HG03354 (cell line): ENCODE data around the gene ARHGAP40.

Experiments used
- ATAC-seq: cut with Tn5 transposase; IDR thresholded peaks from one replicate; pipeline ENCODE4 v1.9.1; 2021; ENCODE audit warnings: mild to moderate bottlenecking; ENCODE audit not compliant: unreplicated experiment, poor library complexity, severe bottlenecking

ARHGAP40 gene

DNA sequence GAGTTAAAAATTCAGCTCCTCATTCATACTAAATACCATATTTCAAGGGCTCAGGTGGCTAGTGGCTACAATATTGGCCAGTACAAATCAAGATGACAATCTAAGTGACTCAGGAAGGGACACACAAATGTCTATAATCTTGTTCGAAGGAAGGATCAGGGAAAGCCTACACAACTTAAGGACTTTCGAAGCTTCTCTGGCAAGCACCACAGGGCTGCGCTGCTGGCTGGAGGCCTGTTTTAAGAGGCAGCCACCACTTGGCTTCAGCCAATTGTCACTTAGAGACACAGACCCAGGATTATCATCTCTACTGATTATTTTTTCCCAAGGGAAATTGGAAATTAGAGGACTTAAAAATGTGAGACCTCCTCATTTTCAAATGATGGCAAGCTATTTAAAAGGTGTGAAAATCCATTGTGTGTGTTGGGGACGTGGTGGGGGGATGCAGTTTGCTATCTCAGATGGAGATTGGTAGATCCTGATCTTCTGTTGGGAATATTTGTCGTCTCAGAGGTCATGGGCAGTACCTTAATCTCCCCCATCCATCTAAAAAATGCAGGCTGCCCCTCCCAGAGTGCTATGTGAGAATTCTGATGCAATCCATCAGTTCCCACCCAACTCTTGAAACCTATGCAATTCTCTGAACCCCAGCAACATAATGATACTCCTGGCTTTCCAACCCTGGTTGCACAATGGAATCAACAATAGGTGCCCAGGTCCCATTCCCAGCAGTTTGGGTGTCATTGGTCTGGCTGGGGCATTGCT lies 11.3 kb downstream of the ARHGAP40 start:
- no peak for ATAC-seq

DNA sequence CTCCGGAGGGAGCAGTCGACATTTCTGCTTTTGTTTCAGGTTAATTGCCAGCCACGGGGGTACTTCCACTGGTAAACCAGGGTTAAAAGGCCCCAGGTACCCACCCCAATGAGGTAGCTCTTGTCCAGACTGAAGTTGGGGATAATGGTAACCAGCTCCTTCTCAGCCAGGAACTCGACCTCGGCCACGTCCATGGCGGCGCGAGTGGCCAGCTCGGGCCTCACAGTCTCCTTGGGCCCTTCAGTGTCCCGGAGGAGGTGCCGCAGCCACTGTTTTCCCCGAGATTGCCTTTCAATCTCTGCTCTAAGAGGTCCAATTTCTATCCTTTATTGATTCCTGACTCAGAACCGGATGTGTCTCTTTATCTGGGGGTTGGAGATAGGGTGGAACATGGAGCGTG lies 13.7 kb downstream of the ARHGAP40 start:
- ATAC-seq, result no peak

DNA sequence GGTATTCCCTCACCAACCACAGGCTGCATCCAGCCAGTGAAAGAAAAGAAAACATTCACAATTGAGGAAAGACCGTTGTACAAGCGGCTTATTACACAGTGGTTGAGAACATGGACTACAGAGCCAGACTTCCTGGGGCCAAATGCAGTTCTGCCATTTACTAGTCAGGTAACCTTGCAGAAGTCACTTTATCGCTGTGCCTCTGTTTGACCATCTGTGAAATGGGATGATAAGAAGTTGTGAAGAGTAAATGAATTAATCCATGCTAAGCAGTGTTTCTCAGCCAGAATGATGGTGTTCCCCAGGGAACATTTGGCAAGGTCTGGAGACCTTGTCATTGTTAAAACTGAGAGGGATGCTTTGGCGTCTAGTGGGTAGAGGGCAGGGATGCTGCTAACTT lies 14.8 kb downstream of the ARHGAP40 start:
- ATAC-seq, result no peak

DNA sequence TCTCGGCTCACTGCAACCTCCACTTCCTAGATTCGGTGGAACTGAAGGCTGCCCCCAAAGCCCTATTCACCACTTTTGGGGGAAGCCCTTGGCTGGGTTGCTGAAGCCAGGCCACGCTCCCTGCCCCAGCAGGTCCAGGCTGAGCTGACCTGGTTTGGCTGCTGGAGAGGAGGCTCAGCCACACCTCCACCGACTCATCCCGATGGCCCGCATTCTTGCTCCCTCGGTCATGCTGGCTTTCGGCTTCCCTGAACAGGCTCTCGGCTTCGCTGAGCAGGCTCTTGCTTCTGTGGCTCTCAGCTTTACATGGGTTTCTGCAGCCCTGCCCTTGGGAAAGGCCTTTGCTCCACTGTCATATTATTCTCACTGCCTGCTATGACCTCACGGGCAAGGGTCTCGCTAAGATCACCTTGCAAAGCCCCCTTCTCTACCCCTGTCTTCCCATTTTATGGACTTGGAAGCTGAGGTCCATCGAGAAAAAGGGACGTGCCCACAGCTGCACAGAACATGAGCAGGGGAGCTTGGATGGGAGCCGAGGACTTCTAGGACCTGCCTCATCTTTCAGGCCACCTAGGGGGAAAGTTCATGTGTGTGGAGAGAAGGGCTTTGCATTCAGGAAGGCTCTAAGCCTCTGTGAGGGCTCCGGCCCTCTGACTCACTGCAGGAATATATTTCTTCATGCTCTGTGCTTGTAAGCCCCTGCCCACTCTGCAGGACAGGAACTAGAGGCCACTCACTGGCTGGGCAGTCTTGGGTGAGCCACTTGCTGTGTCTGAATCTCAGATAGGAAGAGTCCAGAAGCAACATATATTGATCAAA lies 15.6 kb downstream of the ARHGAP40 start:
- ATAC-seq, result no peak

DNA sequence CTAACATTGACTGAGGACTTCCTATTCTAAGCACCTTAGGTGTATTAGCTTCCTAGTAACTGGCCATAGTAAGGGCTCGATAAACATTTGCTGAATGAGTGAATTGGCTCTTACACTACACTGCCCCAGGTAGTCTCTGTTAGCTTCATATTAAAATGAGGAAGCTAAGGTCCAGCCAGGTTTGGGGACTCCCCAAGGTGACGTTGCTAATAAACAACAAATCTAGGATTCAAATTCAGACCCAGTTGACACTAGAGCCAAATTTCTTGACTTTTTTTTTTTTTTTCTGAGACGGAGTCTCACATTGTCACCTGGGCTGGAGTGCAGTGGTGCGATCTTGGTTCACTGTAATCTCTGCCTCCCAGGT lies 16.2 kb downstream of the ARHGAP40 start:
- no peak for ATAC-seq

DNA sequence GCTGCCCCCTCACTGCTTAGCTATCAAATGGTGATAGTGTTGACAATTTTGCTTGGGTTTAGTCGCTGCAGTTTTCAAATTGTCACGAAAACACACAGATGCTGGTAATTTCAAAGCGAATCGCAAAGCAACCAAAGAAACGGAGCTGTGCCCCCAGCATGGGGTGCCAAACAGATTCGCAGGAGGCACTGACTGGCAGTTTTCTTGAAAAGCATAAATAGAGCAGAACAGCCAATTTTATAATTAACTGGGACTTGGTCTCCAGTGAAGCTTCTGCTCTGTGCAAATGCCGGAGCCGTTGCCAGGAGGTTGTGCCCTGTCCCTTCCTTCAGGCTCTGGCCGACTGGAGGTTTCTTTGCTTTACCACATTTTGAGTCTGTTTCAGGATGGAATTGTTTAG lies 18.8 kb downstream of the ARHGAP40 start:
- no peak for ATAC-seq

DNA sequence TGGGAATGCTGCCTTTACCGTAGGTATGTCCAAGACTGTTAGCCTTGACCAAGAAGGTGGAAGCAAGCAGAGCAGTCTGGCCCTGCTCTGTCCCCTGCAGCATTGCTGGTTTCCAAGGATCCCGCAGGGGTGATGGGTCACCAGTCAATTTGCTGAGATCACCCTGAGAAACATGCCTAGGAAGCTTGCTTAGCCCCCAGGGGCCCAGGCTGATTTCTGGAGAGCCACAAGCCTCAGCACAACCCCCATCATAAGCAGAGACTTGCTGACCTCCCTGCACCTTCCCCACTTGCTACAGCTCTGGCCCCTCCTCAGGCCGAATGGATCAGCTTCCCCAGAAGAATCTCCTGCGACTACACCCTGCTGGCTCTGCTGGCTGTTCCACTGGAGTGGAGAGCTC lies 21.5 kb downstream of the ARHGAP40 start:
- no peak for ATAC-seq

DNA sequence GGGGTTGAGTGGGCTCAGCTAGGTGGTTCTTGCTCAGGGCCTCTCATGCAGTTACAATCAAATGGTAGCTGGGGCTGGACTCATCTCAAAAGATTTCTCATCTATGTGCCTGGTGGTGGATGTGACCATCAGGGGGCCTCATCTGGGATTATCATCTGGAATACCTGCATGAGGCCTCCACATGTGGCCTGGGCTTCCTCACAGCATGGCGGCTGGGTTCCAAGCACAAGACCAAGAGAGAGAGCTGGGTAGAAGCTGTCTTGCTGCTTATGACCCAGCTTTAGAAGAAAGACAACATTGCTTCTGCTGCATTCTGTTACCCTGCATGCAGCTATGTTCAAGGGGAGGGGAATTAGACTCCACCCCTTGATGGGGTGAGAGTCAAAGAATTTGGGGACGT lies 22.5 kb downstream of the ARHGAP40 start:
- no peak for ATAC-seq

DNA sequence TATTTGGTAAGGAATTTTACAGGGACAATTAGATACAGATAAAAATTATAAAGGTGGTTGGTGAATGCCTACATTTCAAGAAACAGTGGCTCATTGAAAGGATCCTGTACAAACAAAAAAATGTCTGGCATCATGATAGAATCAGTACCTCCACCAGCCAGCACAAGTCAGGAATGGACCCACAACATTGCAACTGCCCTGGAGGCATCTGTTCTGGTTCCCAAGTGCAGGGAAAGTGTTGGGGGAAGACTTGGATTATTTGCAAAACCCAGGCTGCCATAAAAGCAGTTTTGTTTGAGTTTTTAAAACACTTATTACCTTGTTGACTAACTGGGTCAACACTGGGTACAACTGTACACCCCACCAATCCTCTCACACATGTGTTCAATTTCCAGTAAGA lies 24.3 kb downstream of the ARHGAP40 start:
- no peak for ATAC-seq

DNA sequence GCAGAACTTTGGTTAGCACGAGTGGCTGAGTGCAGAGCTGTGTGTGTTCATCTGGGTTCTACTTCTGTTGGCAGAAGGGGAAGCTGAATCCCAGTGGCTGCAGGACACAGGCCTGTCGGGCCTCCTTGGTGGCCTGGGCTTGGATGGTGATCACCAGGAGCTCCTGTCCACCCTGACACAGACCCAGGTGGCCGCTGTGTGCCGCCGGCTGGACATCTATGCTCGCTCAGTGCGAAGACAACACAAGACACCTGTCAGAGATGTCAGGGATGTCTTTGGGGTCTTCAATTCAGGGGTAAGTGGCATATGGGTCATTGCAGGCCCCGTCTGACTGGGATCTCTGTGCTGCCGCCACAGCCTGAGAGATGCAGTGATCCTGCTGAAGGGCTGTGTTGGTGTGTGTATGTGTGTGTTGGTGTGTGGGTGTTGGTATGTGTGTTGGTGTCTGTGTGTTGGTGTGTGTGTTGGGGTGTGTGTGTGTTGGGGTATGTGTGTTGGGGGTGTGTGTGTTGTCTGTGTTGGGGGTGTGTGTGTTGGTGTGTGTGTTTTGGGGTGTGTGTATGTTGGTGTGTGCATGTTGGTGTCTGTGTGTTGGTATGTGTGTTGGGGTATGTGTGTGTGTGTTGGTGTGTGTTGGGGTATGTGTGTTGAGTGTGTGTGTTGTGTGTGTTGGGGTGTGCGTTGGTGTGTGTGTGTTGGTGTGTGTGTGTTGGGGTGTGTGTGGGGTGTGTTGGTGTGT lies 25.5 kb downstream of the ARHGAP40 start:
- no peak for ATAC-seq

DNA sequence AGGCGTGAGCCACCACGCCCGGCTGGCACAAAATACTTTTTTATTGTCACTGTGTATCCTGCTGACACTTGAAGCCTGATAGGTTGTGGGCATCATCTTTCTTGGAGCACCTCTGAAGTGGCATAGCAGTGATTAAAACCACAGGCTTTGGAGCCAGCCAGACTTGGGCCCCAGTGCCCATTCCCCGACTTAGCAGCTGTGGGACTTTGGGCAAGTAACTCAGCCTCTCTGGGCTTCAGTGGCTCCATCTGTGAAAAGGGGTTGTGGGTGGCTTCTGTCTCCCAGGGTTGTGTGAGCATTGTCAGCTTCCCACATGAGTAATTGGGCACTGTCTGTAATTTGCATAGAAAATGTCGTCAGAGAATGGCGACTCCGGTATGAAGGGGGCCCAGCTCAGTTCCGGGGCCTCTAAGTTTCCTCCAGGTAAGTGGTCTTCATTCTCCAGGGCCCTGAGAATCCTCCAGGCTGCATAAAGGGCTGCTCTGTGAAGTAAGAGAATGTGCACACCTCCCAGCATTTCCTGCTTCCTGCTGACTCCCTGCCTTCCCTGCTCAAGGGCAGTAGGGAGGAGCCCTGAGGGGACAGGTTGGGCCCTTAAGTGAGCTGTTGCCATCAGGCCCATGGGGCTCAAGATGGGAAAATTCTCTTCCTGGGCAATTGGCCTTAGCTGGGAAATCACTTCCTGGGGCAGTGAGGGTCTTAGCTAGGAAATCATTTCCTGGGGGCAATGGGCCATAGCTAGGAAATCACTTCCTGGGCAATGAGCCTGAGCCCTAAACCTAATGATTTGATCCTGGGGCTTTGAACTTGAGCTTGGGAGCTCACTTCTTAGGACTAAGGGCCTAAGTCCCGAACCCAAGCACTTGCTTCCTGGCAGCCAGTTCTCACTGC lies 27.2 kb downstream of the ARHGAP40 start:
- no peak for ATAC-seq

DNA sequence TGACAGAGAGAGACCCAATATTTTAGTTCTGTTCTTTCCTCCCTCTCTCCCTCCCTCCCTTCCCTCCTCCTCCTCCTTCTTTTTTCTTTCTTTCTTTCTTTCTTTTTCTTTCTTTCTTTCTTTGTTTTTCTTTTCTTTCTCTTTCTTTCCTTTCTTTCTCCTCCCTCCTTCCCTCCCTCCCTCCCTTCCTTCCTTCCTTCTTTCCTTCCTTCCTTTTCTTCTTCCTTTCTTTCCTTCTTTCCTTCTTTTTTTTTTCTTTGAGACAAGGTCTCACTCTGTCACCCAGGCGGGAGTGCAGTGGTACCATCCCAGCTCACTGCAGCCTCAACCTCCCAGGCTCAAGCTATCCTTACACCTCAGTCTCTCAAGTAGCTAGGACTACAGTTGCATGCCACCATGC lies 28.4 kb downstream of the ARHGAP40 start:
- ATAC-seq, result no peak

DNA sequence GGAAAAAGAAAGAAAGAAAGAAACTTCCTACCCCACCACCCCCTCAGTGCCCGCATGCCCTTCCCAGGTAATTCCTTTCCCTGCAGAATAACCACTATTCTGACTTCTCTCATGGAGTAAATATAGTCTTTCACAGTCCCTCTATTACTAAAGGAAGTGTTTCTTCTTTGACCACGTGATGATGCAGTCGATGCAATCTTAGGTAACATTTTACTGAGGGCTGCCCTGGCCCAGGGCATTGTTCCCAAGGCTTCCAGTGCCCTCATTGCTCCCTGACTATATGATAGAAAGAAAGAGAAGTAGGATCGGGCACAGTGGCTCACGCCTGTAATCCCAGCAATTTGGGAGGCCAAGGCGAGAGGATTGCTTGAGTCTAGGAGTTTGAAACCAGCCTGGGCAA lies 29.1 kb downstream of the ARHGAP40 start:
- ATAC-seq, result no peak

DNA sequence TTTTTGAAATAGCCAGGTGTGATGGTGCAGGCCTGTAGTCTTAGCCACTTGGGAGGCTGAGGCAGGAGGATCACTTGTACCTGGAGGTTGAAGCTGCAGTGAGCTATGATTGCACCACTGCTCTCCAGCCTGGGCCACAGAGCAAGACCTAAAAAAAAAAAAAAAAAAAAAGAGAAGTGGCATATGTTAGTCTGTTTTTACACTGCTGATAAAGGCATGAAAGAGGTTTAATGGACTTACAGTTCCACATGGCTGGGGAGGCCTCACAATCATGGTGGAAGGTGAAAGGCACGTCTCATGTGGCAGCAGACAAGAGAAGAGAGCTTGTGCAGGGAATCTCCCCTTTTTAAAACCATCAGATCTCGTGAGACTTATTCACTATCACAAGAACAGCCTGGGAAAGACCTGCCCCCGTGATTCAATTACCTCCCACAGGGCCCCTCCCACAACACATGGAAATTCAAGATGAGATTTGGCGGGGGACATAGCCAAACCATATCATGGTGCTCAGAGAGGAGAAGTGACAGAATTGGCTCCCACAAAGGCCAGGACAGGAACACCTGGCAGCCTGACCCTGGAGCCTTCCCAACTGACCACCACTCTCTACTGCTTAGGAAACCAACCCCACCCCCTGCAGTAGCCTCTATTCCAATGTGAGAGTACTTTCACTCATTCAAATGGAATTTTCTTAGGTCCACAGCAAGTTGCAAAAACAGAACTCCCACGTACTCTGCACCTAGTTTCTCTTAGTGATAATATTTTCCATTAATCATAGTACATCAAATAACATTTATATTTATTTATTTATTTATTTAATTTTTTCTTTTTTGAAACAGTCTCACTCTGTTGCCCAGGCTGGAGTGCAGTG lies 29.8 kb downstream of the ARHGAP40 start:
- ATAC-seq, result no peak

DNA sequence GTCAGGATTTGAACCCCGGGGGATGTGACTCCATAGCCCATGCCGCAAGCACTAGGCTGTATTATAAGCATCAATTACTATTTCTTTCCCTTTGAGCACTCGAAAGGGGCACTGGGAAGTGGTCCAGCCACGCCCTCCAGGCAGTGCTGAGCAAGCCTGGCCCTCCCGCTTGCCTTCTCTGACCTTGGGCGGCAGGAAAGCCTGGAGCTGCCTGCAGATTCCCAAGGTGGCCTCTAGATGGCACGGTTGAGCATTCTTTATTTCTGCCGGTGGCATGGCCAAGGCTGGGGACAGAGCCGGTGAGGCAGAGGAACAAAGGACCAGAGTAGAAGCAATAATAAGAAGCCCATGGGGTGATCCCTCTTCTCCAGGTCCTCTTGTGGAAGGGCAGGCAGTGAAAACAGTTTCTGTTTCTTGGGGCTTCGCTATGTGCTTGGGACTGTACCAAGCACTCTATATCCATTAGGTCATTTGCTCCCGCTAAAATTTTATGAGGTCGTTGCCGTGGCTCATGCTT lies 32.0 kb downstream of the ARHGAP40 start:
- ATAC-seq, result peak; percentile 50

DNA sequence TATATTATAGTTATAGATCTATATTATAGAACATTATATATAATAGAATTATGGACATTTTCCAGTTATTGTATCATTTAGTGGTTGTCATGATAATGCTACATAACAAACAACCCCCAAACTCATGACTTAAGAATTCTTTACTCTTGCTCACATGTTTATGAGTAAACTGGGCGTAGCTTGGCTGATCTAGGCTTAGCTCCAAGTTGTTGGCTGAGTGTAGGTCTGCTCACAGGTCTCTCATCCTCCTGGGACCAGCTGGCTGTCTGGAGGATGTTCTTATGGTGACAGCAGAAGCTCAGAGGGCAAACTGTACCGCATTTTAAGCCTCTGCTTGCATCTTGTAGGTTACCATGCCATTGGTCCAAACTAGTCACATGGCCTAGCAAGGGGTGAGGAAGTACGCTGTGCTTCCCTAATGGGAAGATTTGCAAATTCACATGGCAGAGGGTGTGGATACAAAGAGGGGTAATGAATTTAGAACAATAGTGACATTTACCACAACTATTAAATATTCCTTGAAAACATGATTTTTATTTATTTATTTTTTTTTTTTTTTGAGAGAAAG lies 34.2 kb downstream of the ARHGAP40 start:
- ATAC-seq, result no peak

DNA sequence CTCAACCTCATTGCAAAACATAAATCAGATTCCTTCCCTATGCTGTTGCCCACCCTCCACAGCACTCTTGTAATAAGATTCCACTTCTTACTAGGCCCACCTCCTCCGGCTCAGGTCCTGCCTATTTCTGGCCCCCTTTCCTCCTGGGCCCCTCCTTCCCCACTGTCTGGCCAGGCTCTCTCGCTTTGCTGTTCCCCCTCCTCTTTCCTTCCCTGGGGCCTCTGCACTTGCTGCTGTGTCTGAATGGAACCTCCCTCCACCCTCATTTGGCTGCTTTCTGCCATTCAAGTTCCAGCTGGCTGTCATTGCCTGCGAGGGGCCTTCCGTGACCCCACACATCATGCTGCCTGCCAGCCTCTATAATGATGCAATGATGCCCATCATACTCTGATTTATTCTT lies 38.9 kb downstream of the ARHGAP40 start:
- no peak for ATAC-seq

DNA sequence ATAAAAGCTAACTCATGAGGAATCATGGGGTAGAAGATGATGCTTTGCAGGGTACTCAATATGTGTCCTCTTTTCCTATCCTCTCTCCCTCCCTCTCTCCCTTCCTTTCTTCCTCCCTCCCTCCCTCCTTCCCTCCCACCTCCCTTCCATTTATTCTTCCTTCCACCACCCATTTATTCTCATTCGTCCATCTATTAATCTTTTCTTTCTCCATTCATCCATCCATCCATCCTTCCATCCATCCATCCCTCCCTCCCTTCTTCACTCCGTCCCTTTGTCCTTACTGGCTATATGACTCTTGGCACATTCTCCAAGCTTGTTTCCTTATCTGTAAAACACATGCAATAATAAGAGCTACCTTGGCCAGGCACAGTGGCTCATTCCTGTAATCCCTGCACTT lies 40.9 kb downstream of the ARHGAP40 start:
- no peak for ATAC-seq
